ENCODE measurements around the gene GPR153.

Gene GPR153

GRCh38 chr1:6252374-6252710 is 8.6 kb downstream of the GPR153 start:
- Histone ChIP-seq H3K36me3 (ENCODE audit: low read depth) (no peaks in the 10 kb centered on the region), H3K27me3 (ENCODE audit: insufficient read depth, poor library complexity, severe bottlenecking) (peaks cover 11% of the 10 kb centered on the region), H3K4me1 (ENCODE audit: insufficient read depth, poor library complexity, severe bottlenecking) (no peaks in the 10 kb centered on the region), H3K9me3 (ENCODE audit: severe bottlenecking) (no peaks in the 10 kb centered on the region), H3K4me3 (ENCODE audit: severe bottlenecking) (no peak overlapping the region), H3K27ac (ENCODE audit: poor library complexity, severe bottlenecking) (no peak overlapping the region)
- no peak for TF ChIP-seq CTCF (IDR thresholded peaks at IDR 0.05; ENCODE audit: poor library complexity, severe bottlenecking)
- DNase-seq (ENCODE audit: low spot score), result no peak
- ATAC-seq (ENCODE audit: low read depth), result no peak

GRCh38 chr1:6251681-6252373 is 9.1 kb downstream of the GPR153 start:
- Histone ChIP-seq H3K4me3 (ENCODE audit: severe bottlenecking) (no peak overlapping the region), H3K36me3 (ENCODE audit: low read depth) (no peaks in the 10 kb centered on the region), H3K9me3 (ENCODE audit: severe bottlenecking) (no peaks in the 10 kb centered on the region), H3K4me1 (ENCODE audit: insufficient read depth, poor library complexity, severe bottlenecking) (no peaks in the 10 kb centered on the region), H3K27me3 (ENCODE audit: insufficient read depth, poor library complexity, severe bottlenecking) (peaks cover 11% of the 10 kb centered on the region), H3K27ac (ENCODE audit: poor library complexity, severe bottlenecking) (no peak overlapping the region)
- no peak for TF ChIP-seq CTCF (IDR thresholded peaks at IDR 0.05; ENCODE audit: poor library complexity, severe bottlenecking)
- DNase-seq (ENCODE audit: low spot score) (no peak), ATAC-seq (ENCODE audit: low read depth) (no peak)

- H3K27ac ChIP-seq (ENCODE audit: poor library complexity, severe bottlenecking), result no peak overlapping the region
- no peak for DNase-seq (ENCODE audit: low spot score)
- H3K9me3 ChIP-seq (ENCODE audit: severe bottlenecking), result no peaks in the 10 kb centered on the region
- no peak overlapping the region for H3K4me3 ChIP-seq (ENCODE audit: severe bottlenecking)
- no peak for TF ChIP-seq CTCF (IDR thresholded peaks at IDR 0.05; ENCODE audit: poor library complexity, severe bottlenecking)
- no peaks in the 10 kb centered on the region for H3K36me3 ChIP-seq (ENCODE audit: low read depth)
- H3K4me1 ChIP-seq (ENCODE audit: insufficient read depth, poor library complexity, severe bottlenecking), result no peaks in the 10 kb centered on the region
- no peak for ATAC-seq (ENCODE audit: low read depth)
- peaks cover 15% of the 10 kb centered on the region for H3K27me3 ChIP-seq (ENCODE audit: insufficient read depth, poor library complexity, severe bottlenecking)
Measured at GRCh38 chr1:6251233-6251632, 9.7 kb downstream of the GPR153 start.

GRCh38 chr1:6249739-6250689 is 10.9 kb downstream of the GPR153 start:
- no peaks in the 10 kb centered on the region for H3K36me3 ChIP-seq (ENCODE audit: low read depth)
- H3K27me3 ChIP-seq (ENCODE audit: insufficient read depth, poor library complexity, severe bottlenecking), result peaks cover 20% of the 10 kb centered on the region
- H3K4me1 ChIP-seq (ENCODE audit: insufficient read depth, poor library complexity, severe bottlenecking), result no peaks in the 10 kb centered on the region
- DNase-seq (ENCODE audit: low spot score) (no peak), ATAC-seq (ENCODE audit: low read depth) (peak; percentile 8; the same call in 1 of the 3 replicates)
- peak overlapping the region; percentile 20 for H3K4me3 ChIP-seq (ENCODE audit: severe bottlenecking)
- TF ChIP-seq CTCF (IDR thresholded peaks at IDR 0.05; ENCODE audit: poor library complexity, severe bottlenecking), result no peak
- no peaks in the 10 kb centered on the region for H3K9me3 ChIP-seq (ENCODE audit: severe bottlenecking)
- H3K27ac ChIP-seq (ENCODE audit: poor library complexity, severe bottlenecking), result no peak overlapping the region

All from RWPE2 (cell line).